Subcutaneous preadipocyte (primary cell): ENCODE data around the gene CCNA1. TPM values are rescaled to one million over a fixed set of nuclear protein-coding genes. Genes with fewer than 3 reads are reported as not detected.

Experiments used
- total RNA-seq: library from RNA; depleted of rRNA; stranded (reverse); fragments of >200 nt; gene quantifications from 2 replicates; pipeline ENCODE4 v1.2.3, GENCODE V29; 2012

The CCNA1 gene
- total RNA-seq: 0.20 and 0.73 TPM in 2 replicates

DNA sequence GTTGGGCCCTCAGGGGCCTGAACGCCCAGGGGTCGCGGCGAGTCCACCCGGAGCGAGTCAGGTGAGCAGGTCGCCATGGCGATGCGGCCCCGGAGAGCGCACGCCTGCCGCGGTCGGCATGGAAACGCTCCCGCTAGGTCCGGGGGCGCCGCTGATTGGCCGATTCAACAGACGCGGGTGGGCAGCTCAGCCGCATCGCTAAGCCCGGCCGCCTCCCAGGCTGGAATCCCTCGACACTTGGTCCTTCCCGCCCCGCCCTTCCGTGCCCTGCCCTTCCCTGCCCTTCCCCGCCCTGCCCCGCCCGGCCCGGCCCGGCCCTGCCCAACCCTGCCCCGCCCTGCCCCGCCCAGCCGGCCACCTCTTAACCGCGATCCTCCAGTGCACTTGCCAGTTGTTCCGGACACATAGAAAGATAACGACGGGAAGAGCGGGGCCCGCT lies at the start of gene CCNA1:
CCNA1 (plus strand) TSS at position 390 of the 439 bp plus-strand sequence. CDS start 562 bp downstream, outside the sequence.

Other genes with a start within 250 kb of the CCNA1 start
- 0.73 and 1.4 TPM in 2 replicates for gene SOHLH2, start 217.9 kb upstream of the CCNA1 start, total RNA-seq
- 3.7 and 4.5 TPM in 2 replicates for gene CCDC169, start 134.7 kb upstream of the CCNA1 start, total RNA-seq
- gene SPART, start 86.1 kb upstream of the CCNA1 start, total RNA-seq: 57.3 and 74.7 TPM in 2 replicates
- gene SERTM1, start 241.5 kb downstream of the CCNA1 start, total RNA-seq: not detected in 2 replicates